ENCODE measurements around the gene PGBD5.

- TF ChIP-seq CTCF (IDR thresholded peaks at IDR 0.05) (no peak), POLR2A (IDR thresholded peaks at IDR 0.05) (no peak)
Observed at GRCh38 chr1:230379462-230379861, 46.7 kb downstream of the PGBD5 start.
